ENCODE data around the gene PRR14. TPM values are rescaled to one million over a fixed set of nuclear protein-coding genes. Genes with fewer than 3 reads are reported as not detected.
A peak's percentile ranks its signal among the peaks of the same experiment; 100 is the strongest.

PRR14 gene
- total and polyA plus RNA-seq, 10 of the 15 experiments (the other 5 are each of a cell fraction or from before 2014, with no cell fraction given): 2.5 to 66.8 (median 19.2) TPM

GRCh38 chr16:30656388-30656787 lies 5.6 kb downstream of the PRR14 start:
- POLR2A ChIA-PET: interaction anchor here (1.0 kb wide), 1 partner anchor 13 kb away, joined by 3 read pairs; no protein-coding TSS in a partner anchor
- RAD21 ChIA-PET (ENCODE audit: unreplicated experiment): interaction anchor here (1.0 to 1.8 kb wide), 3 partner anchors 18 to 227 kb away, joined by 3 to 5 read pairs (median 4); partner anchors contain the start of gene DCTPP1
- ATAC-seq: no peak
- 98% methylated on average over 8 of the region's 8 CpGs for WGBS (ENCODE audit: insufficient coverage, insufficient replicate concordance, low lambda C conversion rate, missing lambda C conversion rate)
- peaks cover 37% of the 10 kb centered on the region for H3K79me2 ChIP-seq (ENCODE audit: control insufficient read depth, insufficient read depth, low read length)
- H3K4me3 ChIP-seq: no peak overlapping the region
- no peak for FAIRE-seq
- no TSS peak for BruUV-seq (replicated peaks)
- H4K20me1 ChIP-seq (ENCODE audit: control insufficient read depth, insufficient read depth): no peaks in the 10 kb centered on the region
- intact Hi-C loops (cut with micrococcal nuclease; ENCODE audit: unreplicated experiment): loop anchor here (5.0 to 10.0 kb wide), 4 partner anchors 82 to 268 kb away; partner anchors contain the start of genes BCL7C, CFAP119, CTF1 and FBXL19
- CTCF ChIA-PET: interaction anchor here (0.7 to 1.5 kb wide), 6 partner anchors 18 to 226 kb away, joined by 3 to 4 read pairs (median 4); partner anchors contain the start of genes DCTPP1 and ZNF747
- no peak overlapping the region; the same call in 1 of the 2 replicates for H3K4me2 ChIP-seq (ENCODE audit: control insufficient read depth, insufficient read depth)
- H3K9ac ChIP-seq (ENCODE audit: control insufficient read depth, insufficient read depth, low read length): no peak overlapping the region
- SMC1A ChIA-PET (ENCODE audit: uncharacterized antibody, unreplicated experiment): interaction anchor here (1.0 to 1.9 kb wide), 4 partner anchors 36 to 274 kb away, joined by 3 to 6 read pairs (median 4); partner anchors contain the start of gene SEPTIN1
- no peak overlapping the region for H3K27ac ChIP-seq (ENCODE audit: control insufficient read depth, insufficient read depth)
- no peak for DNase-seq (ENCODE audit: low read depth, low spot score)
- H3K36me3 ChIP-seq (ENCODE audit: control insufficient read depth in 2 of 2, insufficient read depth in 2 of 2, low read length in 1 of 2): peaks cover 16 to 24% of the 10 kb centered on the region in 2 experiments
- H3K27me3 ChIP-seq (replicated peaks in 1 of 2; ENCODE audit: control insufficient read depth in 2 of 2, insufficient read depth in 2 of 2, low read length in 1 of 2): no peaks in the 10 kb centered on the region
- no peak for TF ChIP-seq MEF2B (IDR thresholded peaks at IDR 0.05; ENCODE audit: partially characterized antibody, poor library complexity, severe bottlenecking)
- in situ Hi-C loops (cut with MboI): loop anchor here (25.0 kb wide), 1 partner anchor 1231 kb away; no protein-coding TSS in a partner anchor
- no peak overlapping the region for H2AFZ ChIP-seq (ENCODE audit: control insufficient read depth, low read depth, low read length)
- peaks cover 21% of the 10 kb centered on the region for H3K4me1 ChIP-seq (ENCODE audit: control insufficient read depth, insufficient read depth, low read length)
- H3K9me3 ChIP-seq (replicated peaks; ENCODE audit: control insufficient read depth, insufficient read depth, low read length): no peaks in the 10 kb centered on the region; the same call in 2 of the 3 replicates

GRCh38 chr16:30656974-30657865 lies 6.5 kb downstream of the PRR14 start:
- Histone ChIP-seq H2AFZ (ENCODE audit: control insufficient read depth, low read depth, low read length) (peak overlapping the region; percentile 87), H3K9me3 (replicated peaks; ENCODE audit: control insufficient read depth, insufficient read depth, low read length) (no peaks in the 10 kb centered on the region; the same call in 2 of the 3 replicates), H3K4me2 (ENCODE audit: control insufficient read depth, insufficient read depth) (peak overlapping the region; percentile 96), H3K27ac (ENCODE audit: control insufficient read depth, insufficient read depth) (peak overlapping the region; percentile 68), H3K9ac (ENCODE audit: control insufficient read depth, insufficient read depth, low read length) (peak overlapping the region; percentile 66; the same call in 1 of the 2 replicates), H3K27me3 (replicated peaks in 1 of 2; ENCODE audit: control insufficient read depth in 2 of 2, insufficient read depth in 2 of 2, low read length in 1 of 2) (no peaks in the 10 kb centered on the region), H3K79me2 (ENCODE audit: control insufficient read depth, insufficient read depth, low read length) (peaks cover 38% of the 10 kb centered on the region), H3K4me3 (peak overlapping the region; percentile 53; the same call in 1 of the 2 replicates), H3K4me1 (ENCODE audit: control insufficient read depth, insufficient read depth, low read length) (peaks cover 25% of the 10 kb centered on the region), H3K36me3 (ENCODE audit: control insufficient read depth in 2 of 2, insufficient read depth in 2 of 2, low read length in 1 of 2) (peaks cover 18 to 27% of the 10 kb centered on the region in 2 experiments), H4K20me1 (ENCODE audit: control insufficient read depth, insufficient read depth) (0 out of 2 replicates have a peak, but pooled peaks cover 3% of the 10 kb centered on the region)
- ChIA-PET SMC1A (ENCODE audit: uncharacterized antibody, unreplicated experiment) (interaction anchor here (1.0 to 1.9 kb wide), 4 partner anchors 35 to 275 kb away, joined by 3 to 6 read pairs (median 4); partner anchors contain the start of gene SEPTIN1), RAD21 (ENCODE audit: unreplicated experiment) (interaction anchor here (0.6 to 1.8 kb wide), 3 partner anchors 19 to 228 kb away, joined by 3 to 5 read pairs (median 4); partner anchors contain the start of gene DCTPP1), POLR2A (interaction anchor here (0.6 to 1.0 kb wide), 2 partner anchors 14 to 227 kb away, joined by 3 read pairs; partner anchors contain the start of gene DCTPP1), CTCF (interaction anchor here (0.5 to 1.5 kb wide), 6 partner anchors 19 to 157 kb away, joined by 3 to 5 read pairs (median 3); no protein-coding TSS in a partner anchor)
- intact Hi-C loops (cut with micrococcal nuclease; ENCODE audit: unreplicated experiment): loop anchor here (5.0 to 10.0 kb wide), 4 partner anchors 82 to 268 kb away; partner anchors contain the start of genes BCL7C, CFAP119, CTF1 and FBXL19
- no peak for FAIRE-seq
- no peak for DNase-seq (ENCODE audit: low read depth, low spot score)
- ATAC-seq: no peak
- 40% methylated on average over 32 of the region's 32 CpGs for WGBS (ENCODE audit: insufficient coverage, insufficient replicate concordance, low lambda C conversion rate, missing lambda C conversion rate)
- BruUV-seq (replicated peaks): TSS peak; percentile 50
- in situ Hi-C loops (cut with MboI): loop anchor here (25.0 kb wide), 1 partner anchor 1230 kb away; no protein-coding TSS in a partner anchor
- TF ChIP-seq SMC3 (IDR thresholded peaks at IDR 0.05; ENCODE audit: borderline replicate concordance, low read length) (0 out of 2 replicates have a peak, but pooled peaks have one; percentile 0), HDGF (IDR thresholded peaks at IDR 0.05) (0 out of 2 replicates have a peak, but pooled peaks have one; percentile 22), MYB (IDR thresholded peaks at IDR 0.05; ENCODE audit: borderline replicate concordance, low read depth, low read length) (no peak), ZSCAN29 (IDR thresholded peaks at IDR 0.05) (no peak), MLLT1 (IDR thresholded peaks at IDR 0.05) (peak; percentile 35; the same call in 1 of the 2 replicates), MTA2 (IDR thresholded peaks at IDR 0.05; ENCODE audit: low read depth) (no peak), POLR2A (IDR thresholded peaks at IDR 0.05; ENCODE audit: low read depth, low read length) (0 out of 2 replicates have a peak, but pooled peaks have one; percentile 9)
